ENCODE data around the gene PAMR1.

GRCh38 chr11:35523331-35523768, 2.1 kb downstream of the PAMR1 start:
- no peak for TF ChIP-seq CTCF (IDR thresholded peaks at IDR 0.05)
- no peak for TF ChIP-seq POLR2A (IDR thresholded peaks at IDR 0.05)

Data from lower leg skin (tissue), 3 donors.